HG03196 (cell line): Measurements from ENCODE around the gene KCTD4.

Experiments used
- ATAC-seq: cut with Tn5 transposase; IDR thresholded peaks from one replicate; pipeline ENCODE4 v1.9.1; 2021; ENCODE audit not compliant: unreplicated experiment

Gene KCTD4

DNA sequence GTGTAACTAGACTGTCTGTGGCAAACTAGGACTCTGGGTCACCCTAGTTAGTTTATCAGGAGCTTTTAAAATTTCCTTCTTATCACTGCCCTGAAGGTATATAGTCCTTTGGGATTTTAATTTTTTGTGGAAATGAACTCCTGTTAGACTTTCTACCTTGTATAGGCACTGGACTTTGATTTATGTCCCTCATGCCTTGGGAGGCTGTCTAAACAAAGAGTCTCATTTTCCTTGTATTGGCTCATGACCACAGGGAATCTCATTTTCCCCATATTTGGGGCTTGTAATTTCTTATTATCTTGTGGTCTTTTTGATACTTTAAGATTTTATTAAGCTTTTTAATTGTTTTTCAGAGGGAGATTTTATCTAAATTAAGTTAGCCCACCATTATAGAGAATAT is 21.4 kb downstream of the KCTD4 start:
- ATAC-seq, result no peak

DNA sequence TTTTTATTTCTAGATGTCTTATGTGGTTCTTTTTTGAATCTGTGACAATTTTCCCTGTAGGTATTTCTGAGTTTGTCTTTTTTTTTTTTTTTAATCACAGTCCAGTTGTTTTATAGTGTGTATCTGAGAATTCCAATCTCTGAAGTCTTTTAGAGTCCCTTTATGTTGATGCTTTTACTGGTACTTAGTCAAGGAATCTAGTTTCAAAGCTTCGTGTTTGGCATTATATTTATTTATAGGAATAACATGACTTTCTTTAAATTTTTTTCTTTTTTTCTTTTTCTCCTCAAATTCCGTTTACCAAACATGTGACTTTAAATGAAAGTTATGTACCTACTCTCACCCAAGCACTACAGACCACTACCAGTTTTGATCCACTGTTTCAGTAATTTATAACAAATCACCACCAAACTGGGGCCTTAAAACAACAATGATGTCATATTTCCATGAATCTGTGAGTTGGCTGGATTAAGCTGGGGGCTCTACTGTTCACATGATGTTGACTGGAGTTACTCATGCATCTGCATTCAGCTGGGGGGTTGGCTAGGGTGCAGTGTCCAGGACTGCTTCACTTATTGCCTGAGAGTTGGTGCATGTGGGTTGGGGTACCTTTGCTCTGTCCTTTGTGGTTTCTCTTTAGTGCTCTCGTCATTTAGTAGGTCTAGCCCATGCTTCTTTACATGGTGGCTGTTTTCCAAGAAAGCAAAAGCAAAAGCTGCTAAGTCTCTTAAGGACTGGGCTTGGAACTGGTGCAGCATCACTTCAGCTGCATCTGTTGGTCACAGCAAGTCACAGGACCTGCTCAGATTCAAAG is 22.3 kb downstream of the KCTD4 start:
- no peak for ATAC-seq

GRCh38 chr13:45174478-45174877 is 26.4 kb downstream of the KCTD4 start:
- ATAC-seq, result no peak

DNA sequence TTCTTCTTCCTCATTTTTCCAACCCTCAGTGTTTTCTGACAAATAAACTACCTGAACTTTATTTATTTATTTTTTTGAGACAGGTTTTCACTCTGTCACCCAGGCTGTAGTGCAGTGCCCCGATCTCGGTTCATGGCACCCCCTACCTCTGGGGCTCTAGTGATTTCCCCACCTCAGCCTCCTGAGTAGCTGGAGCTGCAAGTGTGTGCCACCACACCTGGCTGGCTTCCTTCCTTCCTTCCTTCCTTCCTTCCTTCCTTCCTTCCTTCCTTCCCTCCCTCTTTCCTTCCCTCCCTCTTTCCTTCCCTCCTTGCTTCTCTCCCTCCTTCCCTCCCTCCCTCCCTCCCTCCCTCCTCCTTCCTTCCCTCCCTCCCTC is 32.3 kb downstream of the KCTD4 start:
- no peak for ATAC-seq

DNA sequence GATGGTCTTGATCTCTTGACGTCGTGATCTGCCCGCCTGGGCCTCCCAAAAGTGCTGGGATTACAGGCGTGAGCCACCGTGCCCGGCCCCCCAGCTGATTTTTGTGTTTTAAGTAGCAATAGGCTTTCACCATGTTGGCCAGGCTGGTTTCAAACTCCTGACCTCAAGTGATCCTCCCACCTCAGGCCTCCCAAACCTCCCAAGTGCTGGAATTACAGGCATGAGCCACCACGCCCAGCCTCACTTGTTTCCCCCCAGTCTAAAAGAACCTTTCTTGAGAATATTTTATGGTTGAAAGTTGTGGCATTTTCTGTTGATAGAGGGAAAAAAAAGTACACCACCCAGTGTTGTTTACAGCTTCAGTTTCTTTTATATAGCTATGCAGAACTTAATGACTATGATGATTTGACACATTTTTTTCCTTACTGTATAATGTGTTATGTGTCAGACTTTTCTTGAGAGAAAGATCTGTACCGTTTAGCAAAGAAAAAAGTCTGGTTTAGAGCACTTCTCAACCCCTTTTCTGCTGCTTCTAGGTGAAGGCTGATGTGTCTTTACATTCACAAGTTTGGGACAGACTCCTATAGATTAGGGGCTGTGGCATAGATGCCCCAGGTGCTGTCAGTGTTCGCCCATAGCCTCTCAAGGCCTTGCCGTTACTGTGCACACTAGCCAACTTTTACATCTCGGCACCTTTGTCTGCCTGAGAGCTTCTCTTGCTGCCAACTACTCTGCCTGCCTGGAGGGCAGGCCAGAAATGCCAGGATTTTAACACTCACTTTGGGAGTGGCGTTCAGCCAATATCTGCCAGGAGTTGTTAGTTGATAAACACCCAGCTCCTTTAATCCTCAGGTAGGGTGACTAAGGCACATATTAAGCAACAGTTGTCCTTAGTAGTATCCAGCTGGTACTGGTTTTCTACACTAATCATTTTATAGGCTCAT is 33.0 kb downstream of the KCTD4 start:
- no peak for ATAC-seq

GRCh38 chr13:45166858-45167257 is 34.0 kb downstream of the KCTD4 start:
- ATAC-seq, result no peak

DNA sequence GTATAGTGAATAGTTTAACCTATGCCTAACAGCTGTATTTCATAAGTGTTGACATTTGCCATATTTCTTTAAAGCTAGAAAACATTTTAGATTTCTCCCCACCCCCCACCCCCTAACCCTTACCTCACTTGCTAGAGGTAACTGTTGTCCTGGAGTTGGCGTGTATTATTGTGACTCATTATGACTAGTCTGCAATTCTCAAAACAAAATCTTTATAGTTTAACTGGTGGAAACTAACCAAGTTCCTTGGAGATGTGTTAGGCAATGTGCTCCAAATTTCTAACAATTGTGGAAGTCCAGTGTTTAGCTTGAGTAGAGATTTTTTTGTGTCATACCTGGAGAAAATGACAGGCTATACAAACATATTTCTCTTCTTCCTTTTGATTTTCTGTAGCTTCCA is 38.0 kb downstream of the KCTD4 start:
- no peak for ATAC-seq

DNA sequence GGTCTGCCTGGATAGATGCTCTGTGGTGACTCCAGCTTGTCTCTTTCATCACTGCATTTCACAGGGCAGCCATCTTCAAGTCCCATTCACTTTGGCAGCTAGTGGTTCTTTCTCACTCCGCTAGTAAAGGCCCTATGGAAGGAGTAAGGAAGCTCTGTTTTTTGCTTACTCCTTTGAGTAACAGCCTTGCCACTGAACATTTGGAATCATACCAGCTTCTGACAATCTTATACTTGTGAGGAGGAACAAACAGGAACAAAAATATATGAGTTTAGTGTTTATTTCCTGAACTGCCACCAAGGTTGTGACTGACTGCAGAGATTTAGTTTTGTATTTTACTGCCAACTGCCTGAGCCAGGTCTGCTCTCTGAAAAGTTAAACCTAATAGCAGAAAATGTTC is 38.7 kb downstream of the KCTD4 start:
- ATAC-seq, result no peak

DNA sequence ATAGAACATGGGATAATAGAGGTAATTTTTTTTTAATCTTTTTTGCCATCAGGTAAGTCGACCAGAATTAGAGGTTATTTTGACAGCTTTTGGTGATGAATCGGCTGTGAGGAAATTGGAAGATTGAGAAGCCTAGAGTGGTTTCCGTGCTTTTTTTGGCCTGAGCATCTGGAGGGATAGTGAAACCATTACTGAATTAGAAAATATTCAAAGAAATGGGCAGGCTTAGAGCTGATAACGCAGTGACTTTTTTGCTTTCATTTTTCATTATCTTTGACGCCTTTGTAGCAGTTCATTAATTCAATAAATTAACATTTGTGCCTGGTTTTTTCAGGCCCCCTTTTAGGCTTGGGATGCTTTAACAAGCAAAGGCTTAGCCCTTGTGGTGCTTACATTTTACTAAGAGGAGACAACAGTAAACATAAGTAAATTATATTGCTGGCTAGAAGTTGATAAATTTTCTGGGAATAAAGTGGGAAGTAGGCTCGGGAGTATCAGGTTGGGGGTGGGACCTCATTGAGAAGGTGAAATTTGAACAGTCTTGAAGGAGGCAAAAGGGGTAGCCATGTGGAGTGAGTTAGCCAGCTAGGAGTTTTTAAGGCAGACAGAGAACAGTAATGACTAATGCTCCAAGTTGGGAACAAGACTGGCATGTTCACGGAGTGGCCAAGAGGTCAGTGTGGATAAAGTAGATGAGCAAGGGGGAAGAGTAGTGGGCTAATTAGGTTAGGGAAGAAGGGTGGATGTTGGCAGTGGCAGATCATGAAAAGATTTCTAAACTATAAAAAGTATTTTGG is 44.1 kb downstream of the KCTD4 start:
- no peak for ATAC-seq

DNA sequence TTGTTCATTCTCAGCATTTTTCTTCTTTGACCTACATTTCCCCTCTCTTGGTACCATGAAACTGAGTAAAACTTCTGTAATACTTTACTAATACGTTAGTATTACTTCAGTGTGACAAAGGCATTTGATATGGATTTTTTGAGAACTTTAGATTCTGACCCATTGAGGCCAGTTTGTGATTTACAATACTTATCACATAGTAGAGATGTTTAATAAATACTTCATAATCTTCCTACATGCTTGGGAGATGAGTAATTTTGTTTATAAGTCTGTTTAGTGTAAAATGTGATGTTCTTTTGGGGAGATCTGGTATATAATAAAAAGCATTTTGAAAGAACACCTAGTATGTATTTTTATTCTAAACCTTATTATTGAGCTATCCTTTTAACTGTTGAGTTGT is 50.9 kb downstream of the KCTD4 start:
- no peak for ATAC-seq

DNA sequence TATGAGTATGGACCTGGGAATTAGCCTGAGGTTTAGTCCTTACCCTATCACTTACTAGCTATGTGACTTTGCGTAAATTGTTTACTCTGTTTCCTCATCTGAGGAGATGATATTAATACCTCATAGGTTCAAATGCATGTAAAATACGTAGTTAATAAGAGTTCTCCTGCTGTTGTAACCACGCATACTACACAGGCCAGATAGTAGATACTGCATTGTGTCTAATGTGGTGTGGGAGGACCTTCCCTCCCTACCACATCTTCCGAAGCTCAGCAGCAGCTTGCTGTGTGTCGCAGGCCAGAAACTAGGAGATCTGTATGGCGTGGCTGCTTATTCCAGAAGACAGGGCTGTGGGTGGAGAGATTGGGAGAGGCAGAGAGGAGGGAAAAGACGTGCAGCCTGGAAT is 57.5 kb downstream of the KCTD4 start:
- no peak for ATAC-seq
